HFF-Myc (cell line): ENCODE results near the gene ESPNL.

Experiments
- DNase-seq: peaks from one replicate; pipeline ENCODE4 v3.0.0-alpha.2; 2011; ENCODE audit warnings: low read depth; ENCODE audit errors: extremely low read depth
- H3K4me3 ChIP-seq: replicated peaks from 2 replicates; pipeline ENCODE4 v1.5.1; 2011; ENCODE audit warnings: low read depth, mild to moderate bottlenecking, control low read depth, low read length
- TF ChIP-seq, protein P1 (sequence below): IDR thresholded peaks from 2 replicates; pipeline ENCODE4 v1.5.1; 2012; ENCODE audit warnings: mild to moderate bottlenecking, low read depth, low read length, control low read depth; ENCODE audit errors: missing control alignments

ESPNL gene

DNA sequence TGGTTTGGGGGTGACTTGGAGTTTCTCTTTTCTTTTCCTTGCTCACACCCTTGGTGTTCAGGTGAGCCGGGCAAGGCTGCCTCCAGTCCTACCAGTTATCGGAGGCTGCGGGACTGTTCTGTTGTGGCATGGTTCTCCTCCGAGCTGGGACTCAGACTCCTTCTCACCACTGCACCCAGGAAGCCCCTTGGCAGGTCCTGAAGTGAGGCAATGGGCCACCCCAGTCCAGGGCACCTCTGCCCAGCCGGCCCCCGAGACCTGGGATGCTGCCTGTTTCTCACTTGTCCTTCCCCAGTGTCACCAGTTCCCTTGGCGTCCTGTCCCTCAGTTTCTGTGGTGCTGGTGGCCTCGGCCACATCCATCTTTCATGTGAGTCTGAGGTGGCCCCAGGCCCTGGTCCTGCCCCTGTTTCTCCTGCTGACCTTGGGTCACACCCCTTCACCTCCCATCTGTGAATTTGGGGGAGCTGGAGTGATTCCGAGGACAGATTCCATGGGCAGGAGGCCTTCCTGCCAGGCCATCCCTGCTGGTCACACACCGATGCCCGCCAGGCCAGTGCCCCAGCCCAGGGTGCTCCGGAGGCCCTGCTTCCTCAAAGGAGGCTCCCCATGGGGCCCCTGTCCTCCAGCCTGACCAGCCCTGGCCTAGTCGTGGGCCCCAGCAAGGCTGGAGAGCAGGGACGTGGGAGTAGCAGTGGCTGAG, 31.8 kb downstream of the ESPNL start:
- no peak overlapping the region for H3K4me3 ChIP-seq
- DNase-seq = no peak
- TF ChIP-seq, protein P1, sequence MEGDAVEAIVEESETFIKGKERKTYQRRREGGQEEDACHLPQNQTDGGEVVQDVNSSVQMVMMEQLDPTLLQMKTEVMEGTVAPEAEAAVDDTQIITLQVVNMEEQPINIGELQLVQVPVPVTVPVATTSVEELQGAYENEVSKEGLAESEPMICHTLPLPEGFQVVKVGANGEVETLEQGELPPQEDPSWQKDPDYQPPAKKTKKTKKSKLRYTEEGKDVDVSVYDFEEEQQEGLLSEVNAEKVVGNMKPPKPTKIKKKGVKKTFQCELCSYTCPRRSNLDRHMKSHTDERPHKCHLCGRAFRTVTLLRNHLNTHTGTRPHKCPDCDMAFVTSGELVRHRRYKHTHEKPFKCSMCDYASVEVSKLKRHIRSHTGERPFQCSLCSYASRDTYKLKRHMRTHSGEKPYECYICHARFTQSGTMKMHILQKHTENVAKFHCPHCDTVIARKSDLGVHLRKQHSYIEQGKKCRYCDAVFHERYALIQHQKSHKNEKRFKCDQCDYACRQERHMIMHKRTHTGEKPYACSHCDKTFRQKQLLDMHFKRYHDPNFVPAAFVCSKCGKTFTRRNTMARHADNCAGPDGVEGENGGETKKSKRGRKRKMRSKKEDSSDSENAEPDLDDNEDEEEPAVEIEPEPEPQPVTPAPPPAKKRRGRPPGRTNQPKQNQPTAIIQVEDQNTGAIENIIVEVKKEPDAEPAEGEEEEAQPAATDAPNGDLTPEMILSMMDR = no peak

DNA sequence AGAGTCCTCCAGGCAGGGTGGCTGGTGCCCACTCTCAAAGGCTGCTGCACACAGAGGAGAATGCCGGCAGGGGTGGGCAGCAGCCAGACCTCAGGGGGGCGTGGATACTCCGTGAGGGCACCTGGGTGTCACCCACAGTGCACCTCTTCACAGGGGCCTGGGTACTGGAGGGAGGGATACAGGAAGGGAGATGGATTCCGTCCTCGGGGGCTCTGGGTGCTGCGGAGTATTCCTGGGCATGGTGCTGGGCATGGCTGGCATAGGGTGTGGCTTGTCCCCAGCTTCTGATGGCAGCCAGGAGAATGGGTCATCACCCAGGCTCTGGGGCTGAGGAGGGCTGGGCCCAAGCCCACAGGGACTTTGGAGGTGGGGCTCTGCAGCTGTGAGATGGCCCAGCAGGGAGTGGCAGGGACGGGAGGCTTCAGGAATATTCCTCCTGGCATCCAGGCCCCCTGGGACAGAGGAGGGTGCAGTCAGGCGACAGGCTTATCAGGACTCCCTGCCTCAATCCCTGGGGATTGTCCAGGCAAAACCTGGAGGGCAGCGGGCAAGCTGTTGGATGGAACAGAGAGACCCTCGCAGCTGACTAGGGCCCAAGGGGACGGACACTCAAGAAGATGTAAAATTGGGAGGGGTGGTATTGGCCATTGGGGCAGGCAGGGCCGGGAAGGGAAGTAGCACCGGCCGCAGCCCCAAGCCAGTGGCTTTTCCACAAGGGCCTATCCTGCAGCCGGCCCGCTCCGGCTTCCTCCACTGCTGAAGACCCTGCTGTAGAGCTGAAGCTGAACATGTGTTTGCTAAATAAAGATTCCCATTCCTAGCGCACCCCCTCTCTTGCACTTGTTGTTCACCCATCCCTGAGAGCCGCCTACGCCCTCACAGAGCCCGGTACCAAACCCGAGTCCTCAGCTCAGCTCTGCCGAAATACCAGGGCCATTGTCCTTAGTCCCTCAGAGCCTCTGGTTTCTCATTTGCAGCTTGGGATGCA, 32.6 kb downstream of the ESPNL start:
- DNase-seq = no peak
- H3K4me3 ChIP-seq = no peak overlapping the region
- TF ChIP-seq, protein P1 = no peak

GRCh38 chr2:238133499-238134392, 33.6 kb downstream of the ESPNL start:
- TF ChIP-seq, protein P1 = no peak
- DNase-seq = no peak
- H3K4me3 ChIP-seq = no peak overlapping the region

DNA sequence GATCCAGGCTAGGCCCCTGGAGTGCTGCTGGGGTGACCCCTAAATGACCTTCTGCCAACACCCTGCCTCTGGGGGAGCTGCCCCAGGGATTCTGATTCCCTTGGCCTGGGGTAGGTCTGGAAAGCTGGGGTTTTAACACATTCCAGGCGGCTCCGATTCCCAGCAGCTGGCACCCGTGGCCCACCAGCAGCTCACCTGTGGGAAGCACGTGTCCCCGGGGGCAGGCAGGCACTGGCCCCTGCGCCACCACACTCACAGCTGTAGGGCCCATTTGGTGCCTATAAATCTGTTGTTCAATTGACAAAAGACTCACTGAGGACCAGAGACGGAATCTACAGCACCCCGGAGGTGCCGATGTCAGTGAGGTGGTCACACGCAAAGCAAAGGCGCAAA, 34.2 kb downstream of the ESPNL start:
- TF ChIP-seq, protein P1 = no peak
- H3K4me3 ChIP-seq = no peak overlapping the region

DNA sequence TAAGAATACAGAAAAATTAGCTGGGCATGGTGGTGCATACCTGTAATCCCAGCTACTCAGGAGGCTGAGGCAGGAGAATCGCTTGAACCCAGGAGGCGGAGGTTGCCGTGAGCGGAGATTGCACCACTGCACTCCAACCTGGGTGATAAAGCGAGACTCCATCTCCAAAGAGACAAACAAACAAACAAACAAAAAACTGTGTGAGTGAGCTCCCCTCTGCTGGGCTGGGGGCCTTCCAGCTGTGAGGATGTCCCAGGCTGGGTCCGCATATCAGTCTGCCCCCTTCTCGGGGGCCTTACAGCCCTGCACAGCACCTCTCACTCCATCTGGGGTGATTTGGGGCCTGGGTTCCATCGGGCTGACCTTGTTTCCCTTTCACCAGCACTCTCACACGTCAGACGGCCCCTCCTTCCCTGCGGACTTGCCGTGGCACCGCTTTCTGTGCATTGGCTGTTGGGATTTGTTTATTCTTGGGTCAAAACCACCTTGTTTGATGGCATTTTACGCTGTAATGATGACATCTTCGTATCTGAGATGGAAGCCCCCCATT, 35.5 kb downstream of the ESPNL start:
- TF ChIP-seq, protein P1 = no peak
- no peak for DNase-seq
- H3K4me3 ChIP-seq = no peak overlapping the region

More for the DNA sequence above, 34.2 kb downstream of the ESPNL start:
- DNase-seq = no peak
